Activated CD8-positive, alpha-beta memory T cell treated with anti-CD3 and anti-CD28 coated beads, Interleukin-2, amount 50 U/mL, for 1 hour (primary cell): Measurements from ENCODE around the gene HERC2.
"Not testable (repeated sequence)": the region's sequence is repeated elsewhere in the genome, so short reads cannot be mapped to it uniquely, and the experiment has no call there.

Experiments
- DNase-seq: peaks from one replicate; pipeline ENCODE4 v3.0.0-alpha.2; 2020; ENCODE audit errors: extremely low read depth

HERC2 gene

GRCh38 chr15:28273873-28274610 is 47.9 kb downstream of the HERC2 start:
- no peak for DNase-seq

- no peak for DNase-seq
Observed at GRCh38 chr15:28273468-28273867, 48.5 kb downstream of the HERC2 start.

DNA sequence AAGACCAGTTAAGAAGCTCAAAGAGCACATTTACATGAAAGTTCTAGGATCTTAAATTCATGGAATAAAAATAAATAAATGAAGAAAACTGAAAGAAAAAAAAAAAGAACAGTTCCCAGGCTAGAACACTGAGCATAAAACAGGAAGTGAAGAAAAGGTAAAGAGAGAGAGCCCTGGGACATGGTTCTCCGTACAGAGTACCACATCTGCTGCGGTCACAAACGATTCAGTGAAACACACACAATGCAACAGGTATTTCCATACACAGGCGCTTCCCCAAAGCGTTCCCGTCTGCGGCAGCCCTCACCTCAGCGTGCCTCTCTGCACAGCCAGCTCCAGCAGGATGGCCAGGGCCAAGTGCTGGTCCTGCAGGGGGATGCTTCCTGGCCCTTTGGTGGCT is 49.4 kb downstream of the HERC2 start:
- no peak for DNase-seq

- no peak for DNase-seq
Observed at GRCh38 chr15:28271697-28272260, 50.2 kb downstream of the HERC2 start.

GRCh38 chr15:28269097-28269496 is 52.9 kb downstream of the HERC2 start:
- DNase-seq, result no peak

GRCh38 chr15:28267727-28268126 is 54.3 kb downstream of the HERC2 start:
- DNase-seq, result no peak

DNA sequence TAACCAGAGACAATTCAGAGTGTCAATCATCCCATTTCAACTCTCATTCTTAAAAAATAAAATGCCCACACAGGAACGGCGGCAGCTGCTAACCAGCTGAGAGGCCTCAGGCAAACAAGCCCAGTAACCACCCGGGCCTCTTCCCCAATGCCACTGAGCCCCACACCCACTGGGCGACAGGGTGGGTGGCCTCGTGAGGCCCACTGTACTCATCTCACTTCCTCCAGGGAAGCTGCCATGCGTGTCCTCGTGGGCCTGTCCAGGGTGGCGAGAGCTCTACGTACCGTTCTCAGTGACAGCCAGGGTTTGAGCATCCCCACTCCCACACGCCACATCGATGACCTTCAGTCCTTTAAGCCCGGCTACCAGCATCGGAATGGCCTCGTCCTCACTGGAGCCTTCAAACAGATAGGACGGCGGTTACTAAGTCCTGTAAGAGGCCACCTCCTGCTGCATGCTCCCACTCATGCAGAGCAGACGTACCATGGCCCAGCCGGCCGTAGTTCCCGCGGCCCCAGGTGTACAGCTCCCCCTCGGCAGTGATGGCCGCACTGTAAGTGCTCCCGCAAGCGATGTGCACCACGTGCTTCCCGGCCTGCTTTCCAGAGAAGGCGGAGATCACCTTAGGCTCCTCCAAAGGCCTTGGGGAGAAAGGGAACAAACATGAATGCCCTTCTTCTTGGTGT is 56.5 kb downstream of the HERC2 start:
- DNase-seq, result no peak

GRCh38 chr15:28264166-28264565 is 57.8 kb downstream of the HERC2 start:
- no peak for DNase-seq

DNA sequence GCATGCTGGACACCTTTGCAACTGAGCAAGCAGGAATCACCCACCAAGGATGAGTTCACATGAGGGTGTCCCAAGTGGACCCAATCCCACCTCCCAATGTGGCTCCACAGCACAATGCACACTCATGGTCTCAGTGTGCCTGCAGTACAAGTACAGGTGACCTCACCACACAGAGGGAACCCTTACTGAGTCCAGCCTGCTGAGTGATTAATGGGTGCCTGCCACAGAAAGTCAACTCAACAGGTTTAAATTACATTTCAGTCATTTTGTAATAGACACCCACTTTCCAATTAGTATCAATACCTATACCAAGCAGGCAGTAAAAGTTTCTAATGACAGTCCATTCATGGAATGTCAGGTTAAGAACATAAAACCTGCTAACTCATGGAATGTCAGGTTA is 59.5 kb downstream of the HERC2 start:
- DNase-seq, result no peak

DNA sequence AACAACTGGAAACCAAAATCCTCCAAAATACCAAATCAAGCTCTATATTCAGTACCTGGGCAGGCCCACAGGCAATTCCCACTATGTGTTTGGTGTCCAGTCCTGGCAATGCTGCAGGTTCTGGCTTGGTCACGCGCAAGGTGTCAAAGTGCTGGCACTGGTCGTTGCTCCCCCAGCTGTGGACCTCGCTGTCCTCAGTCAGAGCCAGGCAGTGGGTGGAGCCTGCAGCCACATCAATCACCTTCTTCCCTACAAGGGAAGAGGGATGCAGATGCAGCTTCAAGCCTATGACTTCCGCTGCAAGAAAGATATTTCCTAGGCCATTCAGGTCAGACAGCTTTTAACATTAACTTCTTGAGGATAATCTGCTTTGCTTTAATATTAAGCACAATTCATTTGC is 61.3 kb downstream of the HERC2 start:
- DNase-seq, result no peak

GRCh38 chr15:28260317-28260716 is 61.7 kb downstream of the HERC2 start:
- no peak for DNase-seq

DNA sequence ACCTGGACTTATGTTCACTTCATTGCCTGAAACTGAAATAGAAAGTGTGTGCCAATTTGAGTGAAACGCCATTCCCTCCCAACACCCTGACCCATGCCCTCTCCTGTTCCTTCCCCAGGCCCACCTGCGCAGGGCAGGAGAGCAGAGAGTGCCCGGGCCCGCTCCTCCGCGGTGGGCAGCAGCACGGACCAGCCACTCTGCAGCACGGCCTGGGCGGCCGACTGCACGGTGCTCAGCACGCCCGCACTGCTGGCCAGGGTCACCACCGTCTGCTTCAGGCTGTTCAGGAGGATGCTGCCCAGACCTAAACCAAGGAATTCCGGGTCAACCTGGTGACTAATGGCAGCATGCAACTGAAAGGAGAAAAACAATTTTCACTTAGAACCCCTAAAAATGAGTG is 66.0 kb downstream of the HERC2 start:
- no peak for DNase-seq

GRCh38 chr15:28252831-28253230 is 69.1 kb downstream of the HERC2 start:
- no peak for DNase-seq

DNA sequence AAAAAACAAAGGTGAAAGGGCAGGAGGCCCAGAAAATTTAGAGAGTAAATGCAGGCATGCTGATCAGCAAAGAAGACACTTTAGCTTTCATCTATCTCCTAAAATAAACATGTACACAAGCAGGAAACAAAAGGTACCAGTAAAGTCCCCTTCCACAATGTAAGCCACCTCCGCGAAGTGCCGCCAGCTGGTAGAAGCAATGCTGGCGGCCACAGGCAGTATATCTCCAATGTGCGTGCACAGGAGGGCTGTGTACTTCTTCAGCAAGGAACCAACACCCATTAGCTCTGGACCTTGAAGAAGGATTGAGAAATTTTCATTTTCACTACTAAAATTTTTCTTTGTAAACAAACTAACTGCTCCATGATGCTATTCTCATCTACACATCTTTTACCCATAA is 75.4 kb downstream of the HERC2 start:
- no peak for DNase-seq

- DNase-seq, result no peak
Observed at GRCh38 chr15:28243901-28244300, 78.1 kb downstream of the HERC2 start.

DNA sequence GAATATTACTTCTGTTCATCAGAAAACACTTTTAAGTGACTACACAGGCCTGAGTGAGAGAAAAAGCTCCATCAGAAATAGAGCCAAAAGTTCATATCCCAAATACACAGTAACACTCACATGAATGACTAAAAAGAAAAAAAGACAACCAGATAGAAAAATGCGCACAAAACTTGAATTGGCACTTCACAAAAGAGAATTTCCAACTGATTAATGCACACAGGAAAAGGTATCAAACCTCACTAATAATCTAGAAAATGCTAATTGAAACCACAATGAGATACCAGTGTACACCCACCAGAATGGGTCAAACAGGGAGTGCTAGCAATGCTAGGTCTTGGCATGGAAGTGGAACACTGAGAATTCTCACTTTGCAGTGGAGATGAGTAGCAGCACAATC is 78.6 kb downstream of the HERC2 start:
- no peak for DNase-seq

- DNase-seq, result not testable (repeated sequence)
Observed at GRCh38 chr15:28238296-28238695, 83.7 kb downstream of the HERC2 start.

GRCh38 chr15:28231743-28232142 is 90.2 kb downstream of the HERC2 start:
- not testable (repeated sequence) for DNase-seq

GRCh38 chr15:28231336-28231735 is 90.6 kb downstream of the HERC2 start:
- DNase-seq, result not testable (repeated sequence)

- not testable (repeated sequence) for DNase-seq
Observed at GRCh38 chr15:28228990-28229640, 92.9 kb downstream of the HERC2 start.

DNA sequence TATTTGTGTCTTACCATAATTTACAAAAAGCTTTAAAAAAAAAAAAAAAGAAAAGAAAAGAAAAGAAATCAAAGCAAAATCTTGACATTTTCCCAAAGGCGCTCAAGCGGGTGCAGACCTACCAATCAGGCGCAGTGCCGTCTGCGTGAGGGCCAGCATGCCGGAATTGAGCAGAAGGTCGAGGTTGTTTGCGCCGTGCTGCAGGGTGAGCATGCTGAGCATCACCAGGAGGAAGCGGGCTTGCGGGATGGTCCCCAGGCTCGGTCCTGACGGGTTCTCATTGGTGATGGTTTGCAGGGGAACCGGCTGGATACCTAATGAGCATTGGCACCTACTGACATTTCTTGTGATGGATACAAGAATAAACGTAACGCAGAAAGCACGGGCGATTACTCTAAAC is 93.9 kb downstream of the HERC2 start:
- no peak for DNase-seq

DNA sequence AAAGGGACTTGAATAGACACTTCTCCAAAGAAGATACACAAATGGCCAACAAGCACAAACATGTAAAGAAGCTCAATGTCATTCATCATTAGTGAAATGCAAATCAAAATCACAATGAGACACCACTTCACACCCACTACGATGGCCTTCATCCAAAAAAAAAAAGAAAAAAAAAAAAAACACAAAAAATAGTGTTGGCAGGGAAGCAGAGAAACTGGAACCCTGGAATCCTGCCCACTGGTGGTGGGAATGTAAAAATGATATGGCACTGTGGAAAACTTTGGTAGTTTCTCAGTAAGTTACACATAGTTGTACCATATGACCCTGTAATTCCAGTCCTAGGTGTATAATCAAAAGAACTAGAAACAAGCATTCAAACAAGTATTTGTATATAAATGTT is 94.7 kb downstream of the HERC2 start:
- DNase-seq, result not testable (repeated sequence)

GRCh38 chr15:28222612-28223011 is 99.4 kb downstream of the HERC2 start:
- DNase-seq, result not testable (repeated sequence)
